Coronary artery (tissue), 2 donors: Measurements from ENCODE around the gene CAPZA1.

Experiments used
- DNase-seq: peaks from one replicate; pipeline ENCODE4 v3.0.0-alpha.2; 2017; ENCODE audit warnings: low spot score
- H3K27ac ChIP-seq, 2 donors: fragments of 200-600 bp; sonication (generic); one replicate each; pipeline ENCODE4 v1.5.1; 2016 to 2019
- H3K4me3 ChIP-seq: fragments of 200-600 bp; sonication (generic); 2 replicates; pipeline ENCODE4 v1.5.1; 2016; ENCODE audit warnings: mild to moderate bottlenecking, moderate library complexity
- CTCF ChIP-seq: fragments of 200-600 bp; sonication (generic); IDR thresholded peaks from one replicate; pipeline ENCODE4 v1.5.1; 2019; ENCODE audit warnings: antibody characterized with exemption

CAPZA1 gene

GRCh38 chr1:112720800-112721199, 101.2 kb downstream of the CAPZA1 start:
- H3K4me3 ChIP-seq = no peak overlapping the region
- DNase-seq = no peak
- TF ChIP-seq CTCF = no peak
- no peak overlapping the region for H3K27ac ChIP-seq
